Measurements from ENCODE around the gene GCFC2.

The GCFC2 gene

DNA sequence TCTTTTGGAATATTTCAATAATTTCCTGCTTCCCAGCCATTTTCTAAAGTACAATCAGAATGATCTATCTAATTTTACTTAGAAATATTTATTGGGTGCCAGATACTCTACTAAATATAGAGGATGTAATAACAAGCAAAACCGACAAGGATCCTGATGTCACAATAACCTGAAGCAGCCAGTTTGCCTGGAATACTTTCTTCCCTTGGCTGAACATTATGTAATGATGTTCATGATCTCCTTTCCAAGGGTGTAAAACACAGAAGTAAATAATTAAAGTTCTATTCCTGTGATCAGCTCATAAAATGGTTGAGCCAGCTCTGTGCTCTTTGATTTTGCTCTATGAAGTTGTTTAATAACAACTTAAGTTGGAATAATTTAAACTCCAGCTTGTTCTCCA, 66.7 kb downstream of the GCFC2 start:
- TF ChIP-seq, protein P1, sequence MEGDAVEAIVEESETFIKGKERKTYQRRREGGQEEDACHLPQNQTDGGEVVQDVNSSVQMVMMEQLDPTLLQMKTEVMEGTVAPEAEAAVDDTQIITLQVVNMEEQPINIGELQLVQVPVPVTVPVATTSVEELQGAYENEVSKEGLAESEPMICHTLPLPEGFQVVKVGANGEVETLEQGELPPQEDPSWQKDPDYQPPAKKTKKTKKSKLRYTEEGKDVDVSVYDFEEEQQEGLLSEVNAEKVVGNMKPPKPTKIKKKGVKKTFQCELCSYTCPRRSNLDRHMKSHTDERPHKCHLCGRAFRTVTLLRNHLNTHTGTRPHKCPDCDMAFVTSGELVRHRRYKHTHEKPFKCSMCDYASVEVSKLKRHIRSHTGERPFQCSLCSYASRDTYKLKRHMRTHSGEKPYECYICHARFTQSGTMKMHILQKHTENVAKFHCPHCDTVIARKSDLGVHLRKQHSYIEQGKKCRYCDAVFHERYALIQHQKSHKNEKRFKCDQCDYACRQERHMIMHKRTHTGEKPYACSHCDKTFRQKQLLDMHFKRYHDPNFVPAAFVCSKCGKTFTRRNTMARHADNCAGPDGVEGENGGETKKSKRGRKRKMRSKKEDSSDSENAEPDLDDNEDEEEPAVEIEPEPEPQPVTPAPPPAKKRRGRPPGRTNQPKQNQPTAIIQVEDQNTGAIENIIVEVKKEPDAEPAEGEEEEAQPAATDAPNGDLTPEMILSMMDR (IDR thresholded peaks at IDR 0.05; ENCODE audit: low read depth, low read length) = no peak
- no peak for DNase-seq (ENCODE audit: extremely low read depth, low read depth)

GRCh38 chr2:75641587-75641986, 69.1 kb downstream of the GCFC2 start:
- no peak for DNase-seq (ENCODE audit: extremely low read depth, low read depth)
- TF ChIP-seq, protein P1 (IDR thresholded peaks at IDR 0.05; ENCODE audit: low read depth, low read length) = no peak

GRCh38 chr2:75640621-75641121, 70.0 kb downstream of the GCFC2 start:
- DNase-seq (ENCODE audit: extremely low read depth, low read depth) = peak; percentile 37
- TF ChIP-seq, protein P1 (IDR thresholded peaks at IDR 0.05; ENCODE audit: low read depth, low read length) = no peak; the same call in none of the 2 replicates

GRCh38 chr2:75637568-75637967, 73.1 kb downstream of the GCFC2 start:
- DNase-seq (ENCODE audit: extremely low read depth, low read depth) = no peak
- TF ChIP-seq, protein P1 (IDR thresholded peaks at IDR 0.05; ENCODE audit: low read depth, low read length) = no peak

- no peak for DNase-seq (ENCODE audit: extremely low read depth, low read depth)
- TF ChIP-seq, protein P1 (IDR thresholded peaks at IDR 0.05; ENCODE audit: low read depth, low read length) = no peak
Measured at GRCh38 chr2:75634945-75635344, 75.8 kb downstream of the GCFC2 start.

DNA sequence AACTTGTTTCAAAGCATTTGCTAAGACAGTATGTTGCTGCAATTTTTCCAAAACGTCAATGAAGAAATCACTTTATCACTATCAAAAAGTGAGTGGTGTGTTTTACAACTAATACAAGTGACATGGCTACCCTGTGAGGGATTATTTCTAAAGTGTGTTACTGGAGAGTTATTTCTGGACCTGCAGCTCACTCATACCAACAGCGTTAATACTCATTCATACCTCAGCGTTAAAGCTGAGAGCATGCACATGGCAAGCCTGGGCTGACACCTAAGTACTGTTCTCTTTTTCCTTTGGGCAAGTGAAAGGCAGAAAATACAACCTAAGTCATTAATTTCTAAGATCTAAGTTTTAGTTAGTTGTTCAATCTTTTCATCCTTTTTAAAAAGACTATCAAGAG, 77.1 kb downstream of the GCFC2 start:
- TF ChIP-seq, protein P1 (IDR thresholded peaks at IDR 0.05; ENCODE audit: low read depth, low read length) = no peak
- no peak for DNase-seq (ENCODE audit: extremely low read depth, low read depth)

GRCh38 chr2:75632813-75633212, 77.9 kb downstream of the GCFC2 start:
- TF ChIP-seq, protein P1 (IDR thresholded peaks at IDR 0.05; ENCODE audit: low read depth, low read length) = no peak

More at GRCh38 chr2:75632813-75633212, 77.9 kb downstream of the GCFC2 start:
- DNase-seq (ENCODE audit: extremely low read depth, low read depth) = no peak

Measured in AG09319 (cell line).